GM21360 (cell line): ENCODE measurements around the gene GRIP1.

ENCODE experiments used
- ATAC-seq: cut with Tn5 transposase; IDR thresholded peaks from one replicate; pipeline ENCODE4 v1.9.1; 2021; ENCODE audit warnings: mild to moderate bottlenecking, moderate library complexity; ENCODE audit not compliant: unreplicated experiment

The GRIP1 gene

DNA sequence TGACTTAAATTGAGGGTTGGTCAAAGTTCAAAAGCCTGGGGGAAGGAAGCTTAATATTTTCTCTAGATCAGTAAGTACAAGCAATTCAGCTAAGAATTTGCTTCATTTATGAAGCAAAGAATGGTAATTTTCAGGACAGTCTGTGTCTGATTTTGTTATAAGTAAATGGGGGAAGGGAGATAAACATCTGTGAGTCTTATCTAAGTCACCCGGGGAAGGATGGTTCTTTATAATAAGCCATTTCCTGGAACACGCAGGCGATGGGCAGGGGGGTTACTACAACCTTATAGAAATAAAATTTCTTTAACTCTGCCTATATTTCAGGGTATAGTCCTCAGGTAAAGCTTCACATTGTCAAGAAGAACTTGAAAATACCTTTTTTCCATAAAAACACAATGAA is 333.7 kb downstream of the GRIP1 start:
- no peak for ATAC-seq

DNA sequence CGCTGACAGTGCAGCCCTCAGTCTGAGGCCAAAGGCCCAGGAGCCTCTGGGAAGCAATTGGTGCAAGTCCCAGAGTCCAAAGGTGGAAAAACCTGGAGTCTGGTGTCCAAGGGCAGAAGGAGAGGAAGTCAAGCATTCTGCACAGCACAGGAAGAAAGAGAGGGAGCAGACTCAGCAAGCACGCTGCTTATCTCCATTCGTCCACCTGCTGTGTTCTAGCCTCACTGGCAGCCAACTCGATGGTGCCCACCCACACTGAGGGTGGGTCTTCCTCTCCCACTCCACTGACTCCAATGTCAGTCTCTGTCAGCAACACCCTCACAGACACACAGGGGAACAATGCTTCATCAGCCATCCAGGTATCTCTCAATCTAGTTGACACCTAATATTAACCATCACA is 337.8 kb downstream of the GRIP1 start:
- no peak for ATAC-seq

DNA sequence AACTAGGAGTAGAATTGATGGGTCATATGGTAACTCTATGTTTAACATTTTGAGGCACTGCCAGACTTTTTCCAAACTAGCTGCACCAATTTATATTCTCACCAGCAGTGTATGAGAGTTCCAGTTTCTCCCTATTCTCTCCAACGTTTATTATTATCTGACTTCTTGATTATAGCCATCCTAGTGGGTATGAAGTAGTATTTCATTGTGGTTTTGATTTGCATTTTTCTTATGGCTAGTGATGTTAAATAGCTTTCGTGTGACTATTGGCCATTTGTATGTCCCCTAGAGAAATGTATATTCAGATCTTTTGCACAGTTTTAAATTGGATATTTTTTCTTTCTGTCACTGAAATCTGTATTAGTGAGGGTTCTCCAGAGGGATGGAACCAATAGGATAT is 338.7 kb downstream of the GRIP1 start:
- no peak for ATAC-seq

DNA sequence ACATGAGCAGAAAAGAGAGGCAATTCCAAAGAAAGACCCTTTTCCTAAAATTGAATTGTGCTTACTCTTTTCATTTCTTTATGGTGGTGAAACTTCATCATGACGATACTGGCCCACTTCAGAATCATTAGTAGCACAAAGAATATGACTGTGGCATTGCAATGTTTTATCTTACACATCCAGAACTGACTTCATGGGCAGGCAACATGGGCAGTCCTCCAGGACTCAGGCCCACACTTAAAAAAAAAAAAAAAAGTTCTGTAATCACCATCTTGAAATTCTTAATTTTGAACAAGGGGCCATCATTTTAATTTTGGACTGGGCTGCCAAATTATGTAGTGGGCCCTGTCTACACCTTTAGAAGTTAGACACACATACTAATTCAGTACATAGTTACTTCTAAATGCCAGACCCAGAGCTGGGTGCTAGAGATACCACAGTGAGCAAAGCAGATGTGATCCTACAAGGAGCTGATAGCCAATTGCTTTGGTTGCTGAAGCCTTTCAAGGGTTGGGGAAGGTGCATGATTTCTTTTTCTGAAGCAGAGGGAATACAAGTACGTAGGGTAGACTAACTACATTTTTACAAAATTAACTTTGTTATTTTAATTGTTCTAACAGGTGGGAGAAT is 341.4 kb downstream of the GRIP1 start:
- ATAC-seq, result no peak

DNA sequence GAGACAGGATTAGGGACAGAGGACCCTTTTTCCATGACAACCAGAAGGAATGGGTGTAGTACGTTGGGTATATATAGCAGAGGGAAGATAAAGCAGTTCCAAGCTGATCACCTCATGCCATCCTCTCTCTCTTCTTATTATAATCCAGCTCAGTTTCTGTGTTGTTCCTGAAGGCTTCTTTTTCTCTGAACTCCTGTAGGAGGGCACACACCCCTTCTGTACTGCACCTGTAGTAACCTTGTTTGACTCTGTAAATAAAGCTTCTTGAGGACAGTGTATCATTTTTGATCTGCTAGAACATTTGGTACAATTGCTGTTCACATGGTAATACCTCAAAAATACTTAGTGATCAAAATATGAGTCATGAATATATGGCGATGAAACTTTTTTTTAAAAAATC is 343.1 kb downstream of the GRIP1 start:
- ATAC-seq, result no peak

DNA sequence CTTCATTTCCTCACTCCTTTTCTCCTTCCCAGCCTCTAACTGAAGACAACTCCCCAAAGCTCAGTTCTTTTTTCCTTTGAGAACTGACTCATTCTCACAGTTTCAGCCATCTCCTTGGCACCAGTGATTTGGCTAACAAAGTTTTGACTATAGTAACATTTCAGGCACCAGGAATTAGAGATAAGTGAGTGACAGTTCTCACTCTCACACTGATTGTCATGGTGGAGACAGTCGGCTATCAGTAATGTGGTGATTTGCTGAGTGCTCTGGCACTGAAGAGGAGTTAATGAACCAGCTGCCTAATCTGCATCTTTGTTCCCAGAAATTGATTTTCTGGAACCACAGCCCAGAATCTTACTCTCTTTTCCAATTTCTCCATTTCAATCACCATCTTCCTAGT is 347.1 kb downstream of the GRIP1 start:
- no peak for ATAC-seq

DNA sequence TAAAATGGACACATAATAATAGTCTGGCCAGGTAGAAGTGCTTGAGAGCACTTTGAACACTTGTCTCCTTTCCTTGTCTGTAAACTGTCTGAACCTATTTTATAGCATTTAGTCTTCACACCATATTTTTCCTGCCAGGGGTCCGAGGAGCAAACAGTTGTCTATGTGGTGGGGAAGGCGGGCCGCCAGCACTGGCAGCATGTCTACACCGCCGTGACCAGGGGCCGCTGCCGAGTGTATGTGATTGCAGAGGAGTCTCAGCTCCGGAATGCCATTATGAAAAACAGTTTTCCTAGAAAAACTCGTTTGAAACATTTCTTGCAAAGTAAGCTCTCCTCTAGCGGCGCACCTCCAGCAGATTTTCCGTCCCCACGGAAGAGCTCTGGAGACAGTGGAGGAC is 347.9 kb downstream of the GRIP1 start:
- no peak for ATAC-seq

DNA sequence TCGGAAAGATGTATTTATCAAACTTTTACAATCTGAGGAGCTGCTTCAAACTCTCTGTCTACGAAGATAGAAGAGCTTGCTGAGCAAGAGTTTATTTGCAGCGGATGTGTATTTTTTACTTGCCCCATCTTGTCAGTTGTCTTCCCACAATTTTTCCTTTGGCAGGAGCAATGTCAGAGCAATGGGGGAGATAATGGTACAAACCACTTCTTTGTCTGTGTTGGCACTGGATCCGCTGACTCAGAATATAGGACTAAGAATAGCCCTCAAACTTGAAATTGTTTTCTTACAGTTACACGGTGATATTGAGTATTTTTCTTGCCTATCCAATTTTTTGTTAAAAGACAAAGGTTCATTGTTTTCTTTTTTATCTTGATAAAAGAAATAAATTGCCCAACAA is 348.9 kb downstream of the GRIP1 start:
- ATAC-seq, result no peak

DNA sequence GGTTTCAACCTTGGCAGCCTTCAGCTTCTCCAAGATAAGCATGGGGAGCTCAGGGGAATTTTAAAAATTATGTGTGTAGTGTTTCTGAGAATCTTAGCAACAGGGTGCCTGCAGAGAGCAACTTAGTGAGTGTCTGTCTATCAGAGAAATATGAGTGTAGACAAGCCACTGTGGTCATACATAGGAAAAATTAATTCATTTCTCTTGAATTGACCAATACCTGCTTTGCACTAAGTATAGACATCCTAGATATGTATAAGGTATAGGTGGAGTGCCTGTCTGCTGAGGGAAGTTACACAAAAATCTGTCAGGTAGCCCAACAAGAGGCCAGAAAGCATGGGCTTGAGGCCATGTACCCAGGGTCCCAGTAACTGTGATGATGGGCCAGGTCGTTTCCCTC is 355.9 kb downstream of the GRIP1 start:
- ATAC-seq, result no peak

DNA sequence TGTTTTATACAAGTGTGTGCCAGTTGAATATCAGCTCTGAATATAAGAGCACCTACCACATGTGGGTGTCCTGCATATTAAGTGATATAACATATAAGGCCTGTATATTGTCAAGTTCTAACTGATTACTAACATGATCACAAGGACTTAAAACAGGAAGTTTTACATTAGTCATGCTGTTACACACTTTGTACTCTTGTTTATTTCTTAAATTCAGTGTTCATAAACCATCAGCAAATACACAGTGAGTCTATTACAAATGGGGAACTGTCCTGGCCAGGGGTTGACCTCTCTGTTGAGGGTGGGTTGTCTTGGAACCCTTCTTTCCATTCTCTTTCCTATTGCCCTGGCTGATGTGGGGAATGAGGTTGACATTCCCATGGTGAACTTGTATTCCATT is 357.4 kb downstream of the GRIP1 start:
- ATAC-seq, result no peak

DNA sequence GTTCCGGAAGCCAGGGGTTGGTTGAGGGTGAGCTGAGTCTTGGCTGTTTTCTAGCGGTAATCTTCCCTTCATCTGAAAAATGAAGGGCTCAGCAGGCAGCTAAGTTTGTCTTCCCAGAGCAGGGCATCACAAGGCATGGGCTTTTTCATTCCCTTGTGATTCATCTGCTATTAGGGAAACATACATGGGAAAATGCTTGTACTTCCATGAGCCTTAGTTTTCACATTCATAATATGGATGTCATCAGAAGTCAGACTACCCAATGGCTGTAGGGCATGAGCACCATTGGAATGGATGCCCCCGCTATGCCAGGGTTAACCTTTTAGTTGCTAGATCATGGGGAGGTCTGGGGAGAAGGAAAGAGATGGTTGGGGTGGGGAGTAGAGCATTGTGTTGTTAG is 357.9 kb downstream of the GRIP1 start:
- no peak for ATAC-seq

DNA sequence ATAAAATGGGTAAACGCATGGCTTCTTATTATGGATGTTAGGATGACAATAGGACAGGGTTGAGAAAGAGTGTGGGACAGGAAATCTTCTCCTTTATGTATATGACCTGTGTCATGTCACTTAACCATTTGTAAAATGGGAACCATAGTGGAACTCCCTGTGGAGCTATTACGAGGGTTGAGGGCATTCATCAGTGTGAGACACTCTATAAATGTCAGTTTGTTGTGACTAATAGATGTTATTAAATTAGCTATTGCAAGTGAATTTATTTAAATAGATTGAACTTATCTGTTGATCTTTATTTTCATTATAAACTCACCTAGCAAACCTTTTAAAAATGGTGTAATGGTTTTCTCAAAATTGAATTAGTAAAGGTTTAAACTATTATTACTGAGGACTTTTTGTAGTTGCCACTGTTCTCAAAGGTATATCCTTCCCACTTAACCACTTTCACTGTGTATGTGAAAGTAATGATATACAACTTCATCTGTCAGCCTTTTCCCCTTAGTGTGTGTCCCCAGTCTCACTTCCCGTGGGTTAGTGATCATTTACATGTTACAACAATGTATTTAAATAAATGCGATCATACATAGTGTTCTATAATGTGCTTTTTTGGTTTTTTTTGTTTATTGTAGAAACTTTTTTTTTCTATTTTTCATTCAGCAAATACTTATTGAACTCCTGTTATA is 359.5 kb downstream of the GRIP1 start:
- ATAC-seq, result no peak

DNA sequence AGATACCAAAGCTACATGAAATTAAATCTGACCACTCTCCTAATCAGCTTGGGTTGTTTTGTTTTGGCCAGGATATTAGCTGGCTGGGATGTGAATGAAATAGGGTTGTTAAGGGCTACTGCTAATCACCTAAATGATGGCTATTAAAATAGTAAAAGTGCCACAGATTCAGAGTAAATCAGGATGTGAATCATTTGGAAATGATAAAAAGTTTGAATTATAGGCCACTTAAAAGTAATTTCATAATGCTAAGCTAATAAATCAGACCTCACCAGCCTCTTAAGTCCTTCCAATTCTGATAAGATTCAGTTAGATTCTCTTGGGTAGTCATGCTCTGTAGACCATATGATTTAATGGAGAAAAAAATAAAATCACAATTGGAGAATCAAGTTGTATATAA is 364.6 kb downstream of the GRIP1 start:
- no peak for ATAC-seq

DNA sequence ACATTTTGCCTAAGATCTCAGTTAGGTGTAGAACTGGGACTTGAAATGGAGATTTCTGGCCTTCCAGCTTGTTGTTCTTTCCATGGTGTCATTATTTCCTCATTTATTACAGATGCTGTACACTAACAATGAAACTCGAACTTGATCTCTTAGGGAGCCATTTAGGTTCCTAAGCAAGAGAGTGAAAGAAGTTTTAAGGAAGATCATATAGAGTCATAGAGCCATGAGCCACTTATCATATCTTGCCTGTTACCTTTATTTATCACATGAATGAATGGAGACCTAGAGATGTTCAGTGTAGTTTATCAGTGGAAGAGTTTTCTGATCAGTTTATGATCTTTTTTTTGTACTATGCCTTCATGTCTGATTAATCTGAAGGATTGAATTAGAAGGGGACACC is 366.7 kb downstream of the GRIP1 start:
- ATAC-seq, result no peak

DNA sequence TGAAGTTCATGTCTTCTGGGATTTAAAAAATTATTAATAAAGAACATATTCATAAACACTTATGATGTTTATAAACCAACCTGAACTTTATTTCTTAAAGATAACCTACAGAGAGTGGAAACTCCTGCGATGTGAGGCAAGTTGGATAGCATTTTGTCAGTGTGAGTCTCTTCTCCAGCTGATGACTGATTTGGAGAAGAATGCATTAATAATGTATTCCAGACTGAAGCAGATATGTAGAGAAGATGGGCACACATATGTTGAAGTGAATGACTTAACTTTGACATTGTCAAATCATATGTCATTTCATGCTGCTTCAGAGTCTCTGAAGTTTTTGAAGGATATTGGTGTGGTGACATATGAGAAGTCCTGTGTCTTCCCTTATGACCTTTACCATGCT is 369.3 kb downstream of the GRIP1 start:
- ATAC-seq, result no peak

DNA sequence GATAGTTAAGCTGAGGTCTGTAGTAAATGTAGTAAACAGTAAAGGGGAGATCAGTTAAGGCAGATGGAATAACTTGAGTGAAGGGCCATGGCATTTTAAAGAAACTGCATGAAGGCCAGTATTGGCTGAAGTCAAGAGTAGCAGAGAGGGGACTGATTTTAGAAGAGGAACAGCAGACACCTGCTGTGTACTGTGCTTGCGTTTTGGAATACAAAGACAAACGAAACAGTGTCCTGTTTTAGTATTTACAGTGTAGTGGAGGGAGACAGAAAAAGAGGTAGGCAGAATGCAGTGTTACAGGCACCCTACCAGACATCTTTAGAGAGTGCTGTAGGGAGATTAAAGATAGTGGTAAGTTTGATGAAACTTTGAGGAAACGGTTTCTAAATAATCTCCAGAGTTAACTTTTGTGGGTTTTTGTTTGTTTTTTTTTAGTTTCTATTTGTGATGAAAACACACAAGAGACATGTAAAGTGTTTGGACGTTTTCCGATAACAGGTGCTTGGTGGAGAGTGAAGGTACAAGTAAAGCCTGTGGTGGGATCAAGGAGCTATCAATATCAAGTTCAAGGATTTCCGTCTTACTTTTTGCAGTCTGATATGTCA is 374.5 kb downstream of the GRIP1 start:
- no peak for ATAC-seq

DNA sequence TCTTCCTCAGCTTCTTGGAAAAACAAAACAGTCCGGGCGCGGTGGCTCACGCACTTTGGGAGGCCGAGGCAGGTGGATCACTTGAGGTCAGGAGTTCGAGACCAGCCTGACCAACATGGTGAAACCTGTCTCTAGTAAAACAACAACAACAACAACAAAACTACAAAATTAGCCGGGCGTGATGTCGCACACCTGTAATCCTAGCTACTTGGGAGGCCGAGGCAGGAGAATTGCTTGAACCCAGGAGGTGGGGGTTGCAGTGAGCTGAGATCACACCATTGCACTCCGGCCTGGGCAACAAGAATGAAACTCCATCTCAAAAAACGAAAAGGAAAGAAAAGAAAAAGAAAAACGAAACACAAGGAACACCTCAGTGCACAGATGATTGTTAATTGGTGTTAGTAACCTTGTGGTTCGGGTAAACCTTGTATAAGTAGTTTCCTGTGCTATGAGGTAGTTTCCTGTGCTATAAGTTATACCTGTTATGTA is 375.5 kb downstream of the GRIP1 start:
- peak; percentile 38 for ATAC-seq

DNA sequence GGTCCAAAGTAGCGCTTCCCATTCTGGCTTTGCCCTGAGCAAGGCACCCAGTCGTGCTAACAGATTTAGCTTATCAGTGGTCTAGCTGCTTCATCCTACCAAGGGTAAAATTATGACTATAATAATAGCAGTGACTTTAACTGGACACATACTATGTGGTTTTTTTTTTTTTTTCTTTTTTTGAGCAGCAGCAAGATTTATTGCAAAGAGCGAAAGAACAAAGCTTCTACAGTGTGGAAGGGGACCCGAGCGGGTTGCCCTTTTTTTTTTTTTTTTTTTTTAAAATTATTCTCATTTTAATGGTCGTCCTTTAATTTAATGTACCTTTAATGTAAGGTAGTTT is 376.1 kb downstream of the GRIP1 start:
- no peak for ATAC-seq

DNA sequence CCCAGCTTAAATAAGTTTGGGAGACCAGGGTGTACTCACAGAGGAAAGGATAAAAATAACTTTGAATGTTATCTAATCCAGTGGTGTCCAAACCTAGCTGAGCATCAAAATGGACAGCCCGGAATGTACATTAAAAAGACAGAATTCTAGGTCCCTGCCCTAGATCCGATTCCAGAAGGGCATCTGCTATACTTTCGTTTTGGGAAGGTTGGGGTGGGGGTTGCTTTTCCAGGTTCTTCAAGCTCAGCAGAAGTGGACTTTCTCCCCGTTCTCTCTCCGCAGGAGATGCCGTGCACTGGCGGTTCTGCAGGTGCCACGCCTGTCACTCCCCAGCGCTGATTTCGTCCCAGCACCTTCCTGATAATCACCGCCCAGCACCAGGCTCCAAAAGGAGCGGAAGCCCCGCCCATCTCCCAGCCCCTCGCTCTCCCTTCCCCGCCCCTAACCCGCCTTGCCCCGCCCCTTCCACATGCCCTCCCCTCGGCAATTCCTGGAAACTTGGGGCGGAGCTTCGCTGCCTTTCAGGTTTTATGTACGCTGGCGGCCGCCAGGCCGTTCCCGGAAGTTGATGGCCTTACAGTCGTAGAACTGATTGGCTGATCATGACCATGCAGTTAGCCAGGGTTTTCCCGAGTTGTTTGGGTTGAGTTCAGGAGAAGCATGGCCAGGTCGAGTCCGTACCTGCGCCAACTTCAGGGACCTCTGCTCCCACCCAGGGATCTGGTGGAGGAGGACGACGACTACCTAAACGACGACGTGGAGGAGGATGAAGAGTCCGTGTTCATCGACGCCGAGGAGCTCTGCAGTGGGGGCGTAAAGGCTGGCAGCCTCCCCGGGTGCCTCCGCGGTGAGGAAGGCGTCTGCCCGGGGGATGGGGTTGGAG is 376.7 kb downstream of the GRIP1 start, which contains the start of gene HELB:
TSS of gene HELB (plus strand) at position 550 of the 883 bp plus-strand sequence. CDS start at position 661, 111 bp downstream.
- ATAC-seq, result peak; percentile 75

DNA sequence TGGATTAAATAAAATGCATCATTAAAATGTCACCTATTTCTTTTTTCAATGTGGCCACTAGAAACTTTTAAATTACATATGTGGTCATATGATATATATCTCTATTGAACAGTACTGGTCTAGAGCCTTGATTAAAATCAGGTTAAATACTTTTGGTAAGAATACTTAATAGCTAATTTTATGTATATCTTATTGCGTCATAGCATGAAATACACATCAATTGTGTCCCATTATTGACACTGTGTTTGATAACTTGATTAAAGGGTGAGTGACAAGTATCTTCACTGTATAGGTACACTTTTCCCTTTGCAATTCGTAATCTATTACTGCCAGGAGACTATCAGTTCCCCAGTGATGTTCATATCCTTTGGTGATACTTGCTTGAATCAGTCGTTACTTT is 381.0 kb downstream of the GRIP1 start:
- ATAC-seq, result no peak
